AG04450 (cell line): ENCODE measurements around the gene DNPH1. TPM values are rescaled to one million over a fixed set of nuclear protein-coding genes. Genes with fewer than 3 reads are reported as not detected.

Source experiments
- CTCF ChIA-PET: fragments of 300-600, 350-600 bp; formaldehyde crosslinking; extraction: SDS; loops from one replicate; lab custom pipeline; 2022; ENCODE audit warnings: antibody characterized with exemption, inconsistent platforms; lab: Charles Lee
- POLR2A ChIA-PET: fragments of 350-600 bp; formaldehyde crosslinking; extraction: SDS; loops from one replicate; lab custom pipeline; 2021; ENCODE audit warnings: antibody characterized with exemption, inconsistent platforms; lab: Yijun Ruan, JAX
- DNase-seq: peaks from one replicate; pipeline ENCODE4 v3.0.0-alpha.2; 2011; ENCODE audit warnings: low read depth, low spot score
- H3K27ac ChIP-seq: one replicate; pipeline ENCODE4 v1.5.1; 2012; ENCODE audit warnings: low read depth, low read length, control low read depth
- H3K27me3 ChIP-seq: one replicate; pipeline ENCODE4 v1.6.0; 2012; ENCODE audit warnings: low read length; ENCODE audit not compliant: control insufficient read depth, insufficient read depth
- H3K4me3 ChIP-seq: 2 replicates; pipeline ENCODE4 v1.5.1; 2011; ENCODE audit warnings: mild to moderate bottlenecking, low read depth, low read length, control low read depth
- H3K9me3 ChIP-seq: 2 replicates; pipeline ENCODE4 v1.5.1; 2012; ENCODE audit warnings: low read length; ENCODE audit not compliant: control insufficient read depth, insufficient read depth
- CTCF ChIP-seq: IDR thresholded peaks from 2 replicates; pipeline ENCODE4 v1.5.1; 2011; ENCODE audit warnings: low read depth, low read length, control low read depth, inconsistent platforms
- polyA plus RNA-seq: library from polyadenylated mRNA; depleted of rRNA; stranded (reverse); fragments of >200 nt; gene quantifications from 2 replicates; pipeline ENCODE4 v1.2.3, GENCODE V29; 2011

The DNPH1 gene
- polyA plus RNA-seq, 1 experiment = 36.9 TPM

GRCh38 chr6:43246301-43247113 is 17.2 kb upstream of the DNPH1 start:
- peak overlapping the region; percentile 52 for H3K4me3 ChIP-seq
- no peak for TF ChIP-seq CTCF
- no peak overlapping the region for H3K27ac ChIP-seq
- H3K27me3 ChIP-seq = peaks cover 83% of the 10 kb centered on the region
- POLR2A ChIA-PET = no interaction called here
- CTCF ChIA-PET = interaction anchor here (1.1 to 1.4 kb wide), 2 partner anchors 16 to 88 kb away, joined by 3 read pairs; no protein-coding TSS in a partner anchor
- H3K9me3 ChIP-seq = no peaks in the 10 kb centered on the region
- no peak for DNase-seq

- peaks cover 78% of the 10 kb centered on the region for H3K27me3 ChIP-seq
- H3K9me3 ChIP-seq = no peaks in the 10 kb centered on the region; the same call in 1 of the 2 replicates
- no peak for TF ChIP-seq CTCF
- DNase-seq = no peak
- ChIA-PET CTCF (interaction anchor here (1.0 kb wide), 1 partner anchor 15 kb away, joined by 3 read pairs; the partner anchor contains the start of gene DNPH1), POLR2A (no interaction called here)
- no peak overlapping the region for H3K27ac ChIP-seq
- no peak overlapping the region for H3K4me3 ChIP-seq
Observed at GRCh38 chr6:43243664-43244321, 14.5 kb upstream of the DNPH1 start.

DNA sequence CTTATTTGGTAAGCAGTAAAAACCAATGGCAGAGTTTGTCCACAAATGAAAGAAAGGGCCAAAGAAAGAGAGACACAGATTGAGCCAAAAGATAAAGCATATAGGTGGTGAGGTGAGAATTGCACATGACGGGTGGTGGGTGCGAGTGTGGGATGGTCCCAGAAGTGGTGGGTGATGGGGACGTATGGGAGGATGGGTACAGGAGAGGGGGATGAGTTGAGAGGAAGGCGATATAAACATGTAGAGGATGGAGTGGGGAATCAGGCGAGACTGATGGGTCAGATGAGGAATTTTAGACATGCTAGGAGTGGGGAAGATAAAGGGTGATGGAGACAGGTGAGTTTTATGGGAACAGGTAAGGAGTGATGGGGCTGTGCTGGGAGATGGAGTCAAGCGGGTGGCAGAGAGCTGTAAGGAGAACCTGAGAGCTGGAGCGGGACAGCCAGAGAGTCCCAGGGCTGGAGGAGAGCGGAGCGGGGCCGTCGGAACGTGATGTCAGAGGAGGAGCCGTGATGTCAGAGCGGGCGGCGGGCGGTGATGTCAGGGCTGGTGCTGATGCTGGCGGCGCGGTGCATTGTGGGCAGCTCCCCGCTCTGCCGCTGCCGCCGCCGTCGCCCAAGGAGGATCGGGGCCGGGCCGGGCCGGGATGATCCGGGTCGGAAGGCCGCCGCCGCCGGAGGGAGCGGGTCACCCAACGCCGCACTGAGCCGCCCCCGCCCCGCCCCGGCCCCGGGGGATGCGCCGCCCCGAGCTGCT is 13.8 kb upstream of the DNPH1 start, which contains the start of gene TTBK1:
Gene TTBK1 (plus strand): TSS at position 574 of the 756 bp plus-strand sequence. CDS start 3,180 bp downstream, outside the sequence.
- H3K27ac ChIP-seq = no peak within 1 kb of the TSS
- CTCF ChIA-PET = no interaction called here
- H3K9me3 ChIP-seq = no peaks in the 10 kb centered on the region; the same call in 1 of the 2 replicates
- H3K4me3 ChIP-seq = no peak within 1 kb of the TSS
- no peak for DNase-seq
- POLR2A ChIA-PET = no interaction called here
- TF ChIP-seq CTCF = no peak
- H3K27me3 ChIP-seq = peaks cover 78% of the 10 kb centered on the region

DNA sequence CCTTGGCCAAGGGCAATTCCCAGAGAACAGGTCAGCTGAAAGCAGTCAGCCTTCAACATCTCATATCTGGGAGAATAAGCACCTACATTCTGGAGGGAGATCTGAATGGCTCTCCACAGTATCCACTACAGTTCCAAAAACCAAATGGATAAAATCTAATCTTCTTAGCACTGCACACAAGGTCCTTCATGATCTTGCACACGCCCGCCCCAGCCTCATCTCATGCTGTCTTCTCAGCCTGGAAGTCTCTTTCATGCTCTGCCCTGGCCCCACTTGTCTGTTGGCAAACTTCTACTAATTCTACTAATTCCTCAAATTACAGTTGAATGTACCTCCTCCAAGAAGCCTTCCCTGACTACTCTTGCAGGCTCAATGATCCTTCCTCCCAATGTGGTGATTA is 12.2 kb upstream of the DNPH1 start:
- Histone ChIP-seq H3K4me3 (no peak overlapping the region), H3K27me3 (peaks cover 70% of the 10 kb centered on the region), H3K27ac (no peak overlapping the region), H3K9me3 (no peaks in the 10 kb centered on the region; the same call in 1 of the 2 replicates)
- ChIA-PET POLR2A (no interaction called here), CTCF (interaction anchor here (1.9 kb wide), 1 partner anchor 13 kb away, joined by 9 read pairs; the partner anchor contains the start of gene DNPH1)
- DNase-seq = no peak
- TF ChIP-seq CTCF = no peak
